ENCODE measurements around the gene SEPTIN12.
"Not testable (repeated sequence)": the region's sequence is repeated elsewhere in the genome, so short reads cannot be mapped to it uniquely, and the experiment has no call there.

Gene SEPTIN12

DNA sequence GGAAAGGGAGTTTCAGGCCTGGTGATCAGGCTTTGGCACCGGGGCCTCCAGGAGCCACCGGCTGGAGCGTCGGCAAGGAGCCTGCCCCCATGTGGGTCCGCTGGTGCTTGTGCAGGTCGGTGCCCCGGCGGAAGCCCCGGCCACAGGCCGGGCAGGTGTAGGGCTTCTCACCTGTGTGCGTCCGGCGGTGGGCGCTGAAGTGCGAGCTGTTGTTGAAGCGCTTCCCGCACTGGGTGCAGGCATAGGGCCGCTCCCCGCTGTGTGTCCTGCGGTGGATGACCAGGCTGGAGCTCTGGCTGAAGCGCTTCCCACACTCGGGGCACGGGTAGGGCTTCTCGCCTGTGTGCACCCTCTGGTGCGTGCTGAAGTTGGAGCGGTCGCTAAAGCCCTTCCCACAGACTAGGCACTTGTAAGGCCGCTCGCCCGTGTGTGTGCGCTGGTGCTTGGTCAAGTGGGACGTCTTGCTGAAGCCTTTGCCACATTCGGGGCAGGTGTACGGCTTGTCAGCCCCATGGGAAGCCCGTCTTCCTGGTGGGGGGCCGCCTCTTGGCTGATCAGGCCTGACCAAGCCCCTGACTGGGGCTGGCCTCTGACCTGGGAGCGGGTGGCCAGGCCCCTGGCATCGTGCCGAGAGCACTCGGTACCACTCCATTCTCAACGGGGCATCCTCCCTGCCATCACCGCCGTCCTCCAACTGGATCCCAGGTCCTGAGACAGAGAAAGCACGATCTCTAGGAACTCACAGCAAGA lies 35.6 kb downstream of the SEPTIN12 start:
- DNase-seq, result no peak

- DNase-seq, result no peak
These were observed 37.2 kb downstream of the SEPTIN12 start for GRCh38 chr16:4750896-4751295.

GRCh38 chr16:4749700-4750257 lies 38.4 kb downstream of the SEPTIN12 start:
- no peak for DNase-seq

DNA sequence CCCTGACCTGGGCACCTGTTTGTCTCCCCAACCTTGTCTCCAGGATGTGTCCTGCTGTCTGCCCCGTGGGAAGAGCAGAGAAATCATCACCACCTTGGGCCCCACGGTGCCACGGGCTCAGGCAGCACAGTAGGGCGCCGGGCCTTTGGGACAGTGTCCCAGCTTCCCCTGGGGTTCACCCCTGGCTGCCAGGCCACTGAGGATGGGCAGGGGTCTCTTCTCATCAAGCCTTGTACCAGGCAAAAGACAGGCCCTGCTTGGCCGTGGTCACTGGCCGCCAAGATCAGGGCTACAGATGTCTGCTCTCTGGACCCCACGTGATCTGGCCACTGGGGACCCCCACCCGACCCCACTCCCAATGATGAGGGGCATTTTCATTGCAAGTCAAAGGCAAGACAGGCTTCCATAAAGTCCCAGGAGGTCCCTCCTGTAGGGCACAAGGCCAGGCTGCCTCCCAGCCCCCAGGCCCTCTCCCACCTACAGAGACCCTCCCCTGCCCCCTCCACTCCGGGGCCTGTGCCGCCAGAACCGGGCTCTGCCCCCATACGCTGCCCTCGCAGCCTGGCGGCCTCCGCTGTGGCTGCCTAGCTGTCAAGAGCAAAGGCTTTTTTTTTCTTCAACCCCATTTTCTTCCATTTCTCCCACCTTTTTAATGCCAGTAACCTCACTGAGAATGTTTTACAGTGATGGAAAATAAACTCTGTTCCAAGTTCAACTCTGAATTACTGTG lies 39.3 kb downstream of the SEPTIN12 start:
- no peak for DNase-seq

DNA sequence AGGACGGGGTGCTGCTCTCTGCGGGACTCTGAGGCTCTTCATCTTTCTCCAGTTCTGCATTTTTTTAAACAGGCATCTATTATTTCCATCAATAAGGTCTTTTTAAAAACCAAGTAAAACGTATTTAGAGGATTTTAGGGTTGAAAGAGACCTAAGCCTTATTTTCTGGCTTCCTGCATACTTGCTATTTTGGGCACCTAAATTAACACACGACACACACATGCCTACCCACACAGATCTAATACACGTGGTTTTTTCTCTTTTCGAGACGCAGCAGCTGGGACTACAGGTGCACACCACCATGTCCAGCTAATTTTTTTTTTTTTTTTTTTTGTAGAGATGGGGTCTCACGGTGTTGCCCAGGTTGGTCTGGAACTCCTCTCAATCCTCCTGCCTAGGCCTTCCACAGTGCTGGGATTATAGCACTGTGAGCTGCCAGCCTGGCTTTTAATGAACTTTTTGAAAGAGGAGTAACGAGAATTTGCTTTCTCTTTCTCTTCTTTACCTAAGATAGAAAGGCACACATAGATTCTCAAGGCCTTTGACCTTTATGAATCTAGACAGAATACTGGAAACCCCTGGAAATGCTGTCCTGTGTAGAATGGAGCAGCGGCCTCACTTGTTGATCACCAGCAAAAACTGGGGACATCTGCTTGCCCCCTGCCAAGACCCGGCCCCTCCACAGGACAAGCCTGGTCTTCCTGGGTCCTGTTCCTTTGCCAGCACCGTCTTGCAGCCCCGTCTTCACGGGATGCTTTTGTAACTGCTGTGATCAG lies 40.1 kb downstream of the SEPTIN12 start:
- DNase-seq, result no peak

DNA sequence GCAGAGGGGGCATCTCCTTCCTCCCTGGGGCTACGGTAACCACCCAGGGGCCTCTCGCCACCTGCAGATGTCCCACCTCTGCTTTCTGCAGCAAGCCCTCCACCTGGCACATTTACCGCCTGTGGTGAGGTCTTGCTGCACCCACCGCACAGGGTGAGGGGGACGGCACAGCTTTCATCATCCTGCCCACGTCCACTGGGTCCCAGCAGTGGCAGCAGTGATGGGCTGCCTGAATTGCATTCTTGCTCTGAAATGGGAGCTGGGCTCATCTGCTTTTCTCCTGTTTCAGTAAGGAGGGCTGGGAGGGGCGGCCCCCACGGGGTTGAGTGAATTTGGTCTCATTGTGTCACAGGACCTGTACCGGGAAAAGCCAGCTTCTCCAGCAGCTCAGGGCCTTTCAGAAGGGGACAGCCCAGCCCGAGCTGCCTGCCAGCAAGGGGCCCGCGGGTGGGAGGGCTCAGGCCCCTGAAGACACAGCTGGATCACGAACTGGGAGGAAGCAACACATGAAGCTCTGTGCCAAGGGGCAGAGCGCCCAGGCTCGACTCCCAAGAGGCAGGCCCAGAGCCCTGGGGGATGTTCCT lies 41.1 kb downstream of the SEPTIN12 start:
- DNase-seq, result no peak

DNA sequence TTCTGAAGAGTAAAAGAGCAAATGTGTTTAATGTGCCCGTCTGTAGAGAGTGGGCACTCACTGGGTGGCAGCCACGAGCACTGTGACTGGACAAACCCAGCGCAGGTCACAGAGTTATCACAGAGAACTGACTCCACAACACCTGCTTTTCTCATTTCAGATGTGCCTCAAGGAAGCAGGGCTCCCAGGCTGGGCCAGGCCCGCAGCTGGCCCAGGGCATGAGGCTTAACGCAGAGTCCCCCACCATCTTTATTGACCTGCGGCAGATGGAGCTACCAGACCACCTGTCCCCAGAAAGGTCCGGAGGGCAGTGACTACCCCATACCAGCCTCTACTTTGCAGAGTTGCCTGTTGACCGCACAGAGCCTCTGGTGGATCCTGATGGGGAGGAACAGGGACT lies 41.9 kb downstream of the SEPTIN12 start:
- no peak for DNase-seq

DNA sequence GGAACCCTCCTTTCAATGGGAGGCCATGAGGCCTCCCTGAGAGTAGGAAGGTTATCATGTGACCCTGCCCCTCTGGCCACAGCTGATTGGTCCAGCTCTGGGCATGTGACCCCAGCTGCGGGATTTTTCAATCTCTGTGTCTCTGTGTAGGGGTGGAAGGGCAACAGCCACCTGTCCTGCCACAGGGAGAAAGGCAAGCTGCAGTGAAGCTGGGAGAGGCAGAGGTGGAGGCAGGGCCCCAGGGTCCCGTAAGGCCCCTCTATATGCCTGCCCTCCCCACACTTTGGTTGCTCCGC lies 42.9 kb downstream of the SEPTIN12 start:
- DNase-seq, result no peak

DNA sequence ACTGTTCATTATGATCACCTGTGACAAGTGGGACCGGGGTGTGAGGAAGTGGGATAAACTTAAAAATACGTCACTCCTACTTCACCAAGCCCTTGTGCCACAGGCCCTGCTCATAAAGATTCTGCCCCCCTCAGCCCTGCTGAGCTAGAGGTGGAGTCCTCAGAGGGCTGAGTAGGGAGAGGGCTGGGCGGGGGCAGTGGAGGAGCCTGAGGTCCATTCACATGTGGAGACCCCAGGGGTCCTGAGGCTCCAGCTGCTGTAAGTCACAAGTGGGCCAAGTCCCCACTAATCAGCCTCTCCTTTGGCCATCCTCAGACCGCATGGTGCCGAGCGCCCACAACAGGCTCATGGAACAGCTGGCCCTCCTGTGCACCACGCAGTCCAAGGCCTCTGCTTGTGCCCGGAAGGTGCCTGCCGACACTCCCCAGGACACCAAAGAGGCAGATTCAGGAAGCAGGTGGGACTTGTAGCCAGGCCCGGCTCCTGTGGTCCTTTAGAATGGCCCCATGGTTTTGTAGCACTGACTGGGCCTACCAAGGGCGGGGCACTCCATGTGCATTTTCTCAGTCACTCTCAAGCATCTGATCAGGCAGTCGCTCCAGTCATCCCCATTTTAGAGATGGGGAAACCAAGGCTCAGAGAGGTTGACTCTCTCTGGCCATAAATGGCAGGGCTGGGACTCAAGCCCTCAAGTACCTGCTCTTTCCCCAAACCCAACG lies 43.4 kb downstream of the SEPTIN12 start:
- DNase-seq, result no peak

GRCh38 chr16:4743226-4743878 lies 44.8 kb downstream of the SEPTIN12 start:
- DNase-seq, result no peak

DNA sequence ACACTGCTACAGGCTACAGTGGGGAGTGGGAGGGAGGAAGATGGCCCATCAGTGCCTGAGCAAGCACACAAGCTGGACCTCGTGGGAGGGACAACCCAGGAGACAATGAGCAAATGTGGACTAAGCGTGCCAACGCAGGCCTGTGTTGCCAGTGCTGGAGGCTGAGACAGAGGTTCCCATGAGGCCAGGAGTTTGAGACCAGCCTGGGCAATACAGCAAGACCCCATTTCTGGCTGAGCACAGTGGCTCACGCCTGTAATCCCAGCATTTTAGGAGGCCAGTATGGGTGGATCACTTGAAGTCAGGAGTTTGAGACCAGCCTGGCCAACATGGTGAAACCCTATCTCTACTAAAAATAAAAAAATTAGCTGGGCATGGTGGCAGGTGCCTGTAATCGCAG lies 49.8 kb downstream of the SEPTIN12 start:
- not testable (repeated sequence) for DNase-seq

- no peak for DNase-seq
These were observed 50.6 kb downstream of the SEPTIN12 start for GRCh38 chr16:4737545-4737944.

DNA sequence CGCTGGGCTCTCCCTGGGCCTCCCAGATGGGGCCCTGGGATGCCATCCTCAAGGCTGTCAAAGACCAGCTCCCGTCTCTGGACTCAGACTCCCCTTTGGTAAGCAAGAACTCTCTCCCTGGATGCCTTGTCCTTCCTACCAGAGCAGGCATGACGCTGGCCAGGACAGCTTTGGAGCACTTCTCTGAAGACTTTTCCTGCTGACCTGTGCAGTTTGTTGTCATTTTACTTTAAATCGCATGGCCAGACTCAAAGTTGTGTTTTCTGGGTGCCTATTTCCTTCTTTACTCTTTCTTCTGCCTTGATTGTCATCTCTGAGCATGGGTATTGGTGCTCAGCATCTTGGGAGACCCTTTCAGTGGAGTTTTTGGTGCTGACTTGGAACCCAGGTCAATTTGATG lies 51.6 kb downstream of the SEPTIN12 start:
- no peak for DNase-seq

DNA sequence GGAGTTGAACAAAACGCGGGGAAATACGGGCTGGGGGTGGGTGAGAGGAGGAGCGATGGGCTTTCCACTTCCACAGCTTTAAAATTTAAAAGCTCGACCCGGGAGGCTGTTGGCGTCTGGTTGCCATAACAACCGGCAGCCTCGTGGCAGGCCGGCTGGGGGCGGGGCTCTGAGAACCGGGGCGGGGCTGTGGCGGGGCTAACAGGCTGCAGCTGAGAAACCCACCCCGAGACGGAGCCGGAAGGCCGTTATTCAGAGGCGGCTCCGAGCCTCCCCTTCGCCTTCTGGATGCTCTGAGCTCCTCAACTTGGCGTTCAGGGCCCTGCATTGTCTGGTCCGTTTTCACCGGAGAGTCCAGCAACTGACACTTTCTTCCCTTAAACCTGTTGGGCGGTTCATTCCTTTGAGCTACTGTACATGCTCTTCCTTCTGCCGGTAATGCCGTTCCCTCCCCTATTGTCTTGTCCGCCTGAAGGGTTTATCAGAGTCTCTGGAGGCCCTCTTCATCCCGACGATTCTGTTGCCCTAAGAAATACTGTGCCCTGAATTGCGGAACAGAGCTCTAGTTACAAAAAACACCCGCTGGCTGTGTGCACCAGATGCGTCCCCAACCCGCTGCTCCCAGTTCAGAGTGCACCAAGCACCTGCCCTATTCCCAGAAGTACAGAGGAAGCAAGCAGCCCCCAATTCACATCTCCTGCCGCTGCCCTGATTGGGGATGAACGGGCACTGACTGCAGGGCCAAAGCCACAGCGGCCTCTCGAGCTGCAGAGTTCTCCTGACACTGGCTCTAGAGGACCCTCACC lies 53.2 kb downstream of the SEPTIN12 start:
- DNase-seq, result peak; percentile 93

- peak; percentile 84 for DNase-seq
These were observed 53.9 kb downstream of the SEPTIN12 start, which contains the start of the genes ANKS3 and DNAAF8 for GRCh38 chr16:4734063-4734729. Gene ANKS3, minus strand, starts transcription at chr16:4734271. Its CDS starts 4,122 bp downstream, at chr16:4730149. Gene DNAAF8, plus strand, starts transcription at chr16:4734537. Its CDS starts 1,978 bp downstream, at chr16:4736515.

DNA sequence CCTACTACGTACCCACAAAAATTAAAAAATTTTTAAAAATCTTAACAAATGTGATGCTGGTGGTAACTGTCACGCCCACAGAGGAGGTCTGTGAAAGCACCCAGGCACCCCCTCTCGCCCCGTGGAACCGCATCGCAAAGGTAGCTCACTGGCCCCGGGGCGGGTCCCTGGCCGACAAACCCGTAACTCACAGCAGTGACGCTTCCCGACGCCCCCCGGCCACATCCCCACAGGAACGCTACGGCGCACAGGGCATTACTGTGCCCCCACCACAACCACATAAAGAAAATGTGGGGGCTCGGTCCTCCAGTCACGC lies 54.4 kb downstream of the SEPTIN12 start:
- DNase-seq, result peak; percentile 43

GRCh38 chr16:4733211-4733742 lies 54.9 kb downstream of the SEPTIN12 start:
- no peak for DNase-seq

DNA sequence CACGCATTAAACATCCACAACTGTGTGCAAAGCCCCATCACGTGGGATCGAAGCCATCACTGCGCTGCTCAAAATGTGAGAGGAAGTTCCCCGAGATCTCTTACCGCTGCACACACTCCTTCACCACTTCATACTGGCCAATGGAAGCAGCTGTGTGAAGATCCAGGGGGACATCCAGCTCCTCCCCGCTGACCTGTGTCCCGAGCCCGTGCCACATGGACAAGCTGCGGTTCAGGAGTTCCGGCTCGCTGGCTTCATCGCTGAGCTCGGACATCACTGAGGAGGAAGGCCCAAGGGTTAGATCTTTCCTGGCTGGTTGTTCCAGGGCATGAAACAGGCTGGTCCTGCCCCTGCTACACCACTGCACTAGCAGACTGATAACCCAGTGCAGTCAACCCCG lies 58.3 kb downstream of the SEPTIN12 start:
- DNase-seq, result no peak

GRCh38 chr16:4728676-4729075 lies 59.5 kb downstream of the SEPTIN12 start:
- DNase-seq, result no peak

All from activated naive CD4-positive, alpha-beta T cell treated with anti-CD3 and anti-CD28 coated beads, Interleukin-2, amount 50 U/mL, for 16 hours (primary cell).